PFSK-1 (cell line): Measurements from ENCODE around the gene CLMN.

Source experiments
- FOXP2 ChIP-seq: optimal IDR thresholded peaks from 2 replicates; pipeline ENCODE3; 2011; ENCODE audit warnings: borderline replicate concordance, control low read depth, inconsistent platforms; ENCODE audit not compliant: insufficient read depth; ENCODE audit errors: extremely low read length, extremely low read depth
- POLR2AphosphoS5 ChIP-seq: IDR thresholded peaks from 2 replicates; pipeline ENCODE4 v1.6.1; 2012; ENCODE audit warnings: low read depth, mild to moderate bottlenecking, control low read depth, low read length, moderate library complexity
- REST ChIP-seq, 2 experiments: IDR thresholded peaks; 2 replicates each; pipeline versions ENCODE4 v1.6.1 to v1.8.0; 2011 to 2012; ENCODE audit warnings: low read depth in 2 of 2, low read length in 2 of 2, control low read depth in 1 of 2, inconsistent platforms in 1 of 2, mild to moderate bottlenecking in 1 of 2, moderate library complexity in 1 of 2; ENCODE audit not compliant: insufficient read depth in 1 of 2
- SIN3A ChIP-seq: IDR thresholded peaks from 2 replicates; pipeline ENCODE4 v1.6.1; 2012; ENCODE audit warnings: mild to moderate bottlenecking, low read length, moderate library complexity, borderline replicate concordance; ENCODE audit not compliant: insufficient read depth
- TAF1 ChIP-seq: IDR thresholded peaks from 2 replicates; pipeline ENCODE4 v1.6.1; 2012; ENCODE audit warnings: low read length, control low read depth, borderline replicate concordance; ENCODE audit not compliant: insufficient read depth

CLMN gene

GRCh38 chr14:95217391-95217900 is 102.3 kb downstream of the CLMN start:
- TF ChIP-seq POLR2AphosphoS5: no peak
- TF ChIP-seq SIN3A: no peak
- no peak for TF ChIP-seq TAF1
- TF ChIP-seq FOXP2: no peak
- no peak for TF ChIP-seq REST (IDR thresholded peaks at IDR 0.05; ENCODE audit: insufficient read depth in 1 of 2, low read depth in 2 of 2, low read length in 2 of 2)

- no peak for TF ChIP-seq REST (IDR thresholded peaks at IDR 0.05; ENCODE audit: insufficient read depth in 1 of 2, low read depth in 2 of 2, low read length in 2 of 2)
- TF ChIP-seq POLR2AphosphoS5: no peak
- no peak for TF ChIP-seq FOXP2
- no peak for TF ChIP-seq SIN3A
- TF ChIP-seq TAF1: no peak
Observed at GRCh38 chr14:95216008-95216407, 103.7 kb downstream of the CLMN start.

- TF ChIP-seq TAF1 (no peak), POLR2AphosphoS5 (no peak), SIN3A (no peak), REST (IDR thresholded peaks at IDR 0.05; ENCODE audit: insufficient read depth in 1 of 2, low read depth in 2 of 2, low read length in 2 of 2) (no peak)
Observed at GRCh38 chr14:95215094-95215725, 104.5 kb downstream of the CLMN start.

GRCh38 chr14:95213774-95214173 is 105.9 kb downstream of the CLMN start:
- TF ChIP-seq TAF1: no peak

- no peak for TF ChIP-seq SIN3A
- TF ChIP-seq TAF1: no peak
- TF ChIP-seq POLR2AphosphoS5: no peak
- no peak for TF ChIP-seq FOXP2
- TF ChIP-seq REST (IDR thresholded peaks at IDR 0.05; ENCODE audit: insufficient read depth in 1 of 2, low read depth in 2 of 2, low read length in 2 of 2): no peak
Observed at GRCh38 chr14:95211721-95212504, 107.8 kb downstream of the CLMN start.
